GM23338 (cell line): ENCODE measurements around the gene WWC1. TPM values are rescaled to one million over a fixed set of nuclear protein-coding genes. Genes with fewer than 3 reads are reported as not detected.

Experiments
- ATAC-seq: fragments of 200-7000 bp; cut with Tn5 transposase; 3 replicates; pipeline ENCODE4 v1.9.1; 2020
- DNase-seq: peaks from one replicate; pipeline ENCODE4 v3.0.0-alpha.2; 2015; ENCODE audit warnings: low spot score
- H2AFZ ChIP-seq: fragments of 200-600 bp; sonication (generic); 2 replicates; pipeline ENCODE4 v1.8.0; 2016; ENCODE audit warnings: antibody characterized with exemption, mild to moderate bottlenecking, moderate library complexity
- H3F3A ChIP-seq: fragments of 200-600 bp; sonication (generic); replicated peaks from 2 replicates; pipeline ENCODE4 v1.8.0; 2017; ENCODE audit warnings: antibody characterized with exemption, mixed run types, low read depth
- H3K27ac ChIP-seq: fragments of 200-600 bp; sonication (generic); 2 replicates; pipeline ENCODE4 v1.6.1; 2016; ENCODE audit warnings: low read depth
- H3K27me3 ChIP-seq: fragments of 200-600 bp; sonication (generic); 2 replicates; pipeline ENCODE4 v1.8.0; 2016; ENCODE audit warnings: mild to moderate bottlenecking, mixed run types, moderate library complexity; ENCODE audit not compliant: insufficient read depth
- H3K36me3 ChIP-seq: fragments of 200-600 bp; sonication (generic); 2 replicates; pipeline ENCODE4 v1.8.0; 2016; ENCODE audit warnings: mild to moderate bottlenecking; ENCODE audit not compliant: insufficient read depth
- H3K4me1 ChIP-seq: fragments of 200-600 bp; sonication (generic); 2 replicates; pipeline ENCODE4 v1.8.0; 2016; ENCODE audit warnings: mild to moderate bottlenecking, moderate library complexity; ENCODE audit not compliant: insufficient read depth
- H3K4me2 ChIP-seq: fragments of 200-600 bp; sonication (generic); 2 replicates; pipeline ENCODE4 v1.7.1; 2017; ENCODE audit warnings: mixed run types
- H3K4me3 ChIP-seq: fragments of 200-600 bp; sonication (generic); 2 replicates; pipeline ENCODE4 v1.6.1; 2016; ENCODE audit warnings: mixed run types
- H3K79me2 ChIP-seq: fragments of 200-600 bp; sonication (generic); replicated peaks from 2 replicates; pipeline ENCODE4 v1.8.0; 2017; ENCODE audit warnings: mild to moderate bottlenecking; ENCODE audit not compliant: insufficient read depth
- H3K9me2 ChIP-seq: fragments of 200-600 bp; sonication (generic); 2 replicates; pipeline ENCODE4 v1.8.0; 2017; ENCODE audit not compliant: insufficient read depth
- H4K20me1 ChIP-seq: fragments of 200-600 bp; sonication (generic); replicated peaks from 2 replicates; pipeline ENCODE4 v1.8.0; 2017; ENCODE audit warnings: mild to moderate bottlenecking; ENCODE audit not compliant: insufficient read depth
- H3K27ac Mint-ChIP-seq: 2 replicates; pipeline ENCODE4 v1.8.0; 2020; ENCODE audit warnings: inconsistent platforms, mild to moderate bottlenecking, moderate library complexity, mixed read lengths
- H3K27me3 Mint-ChIP-seq: 3 replicates; pipeline ENCODE4 v1.8.0; 2022; ENCODE audit warnings: low read depth, mild to moderate bottlenecking, moderate library complexity, mixed read lengths, inconsistent platforms; ENCODE audit not compliant: insufficient read depth, poor library complexity
- H3K36me3 Mint-ChIP-seq: 3 replicates; pipeline ENCODE4 v1.8.0; 2021; ENCODE audit warnings: low read depth, mild to moderate bottlenecking, inconsistent platforms, moderate library complexity, mixed read lengths
- H3K4me1 Mint-ChIP-seq: 3 replicates; pipeline ENCODE4 v1.8.0; 2020; ENCODE audit warnings: mild to moderate bottlenecking, inconsistent platforms, mixed read lengths
- H3K4me3 Mint-ChIP-seq: 3 replicates; pipeline ENCODE4 v1.8.0; 2021; ENCODE audit warnings: moderate library complexity, mild to moderate bottlenecking, inconsistent platforms, mixed read lengths
- H3K9me3 Mint-ChIP-seq: 3 replicates; pipeline ENCODE4 v1.8.0; 2020; ENCODE audit warnings: moderate library complexity, mild to moderate bottlenecking, inconsistent platforms, mixed read lengths
- EZH2phosphoT487 ChIP-seq: fragments of 200-600 bp; sonication (generic); IDR thresholded peaks from one replicate; pipeline ENCODE4 v1.8.1; 2018; ENCODE audit warnings: antibody characterized with exemption; ENCODE audit not compliant: unreplicated experiment
- JUNB ChIP-seq: IDR thresholded peaks from one replicate; pipeline ENCODE4 v1.6.1; 2016; ENCODE audit warnings: antibody characterized with exemption; ENCODE audit not compliant: unreplicated experiment
- NANOG ChIP-seq: IDR thresholded peaks from 2 replicates; pipeline ENCODE4 v1.6.1; 2016; ENCODE audit warnings: antibody characterized with exemption, borderline replicate concordance
- STAT1 ChIP-seq: IDR thresholded peaks from one replicate; pipeline ENCODE4 v1.6.1; 2016; ENCODE audit warnings: antibody characterized with exemption; ENCODE audit not compliant: unreplicated experiment
- ZNF114 ChIP-seq: fragments of 250-450 bp; sonication (Bioruptor Pico); IDR thresholded peaks from 2 replicates; pipeline ENCODE4 v1.5.0; 2020; ENCODE audit warnings: mild to moderate bottlenecking, moderate library complexity
- ZNF331 ChIP-seq: fragments of 250-450 bp; sonication (Bioruptor Pico); IDR thresholded peaks from 2 replicates; pipeline ENCODE4 v1.5.0; 2020; ENCODE audit warnings: low read depth, mild to moderate bottlenecking, moderate library complexity
- polyA plus RNA-seq: library from polyadenylated mRNA; unstranded; fragments of >200 nt; fragmentation: Nextera tagmentation; extraction: Ambion mirVana; gene quantifications from 2 replicates; pipeline ENCODE4 v1.2.1, GENCODE V29; 2016
- total RNA-seq: library from RNA; depleted of rRNA; stranded (reverse); fragments of >200 nt; shearing (Covaris generic); gene quantifications from 2 replicates; pipeline ENCODE4 v1.2.3, GENCODE V29; 2014
- TF ChIP-seq, protein P1 (sequence below): IDR thresholded peaks from 2 replicates; pipeline ENCODE4 v1.6.1; 2016; ENCODE audit warnings: antibody characterized with exemption

Gene WWC1
- total and polyA plus RNA-seq, 2 experiments from 2014 or later: 25.4 to 27.8 TPM

- Histone ChIP-seq H3K27me3 (peaks cover 10% of the 10 kb centered on the region), H3F3A (no peaks in the 10 kb centered on the region), H3K9me2 (peaks cover 8% of the 10 kb centered on the region; the same call in 1 of the 2 replicates), H3K79me2 (peaks cover 61% of the 10 kb centered on the region), H2AFZ (no peak overlapping the region), H3K4me1 (peaks cover 27% of the 10 kb centered on the region), H3K27ac (no peak overlapping the region), H3K36me3 (no peaks in the 10 kb centered on the region), H3K4me3 (no peak overlapping the region), H3K4me2 (no peak overlapping the region), H4K20me1 (peaks cover 49% of the 10 kb centered on the region)
- Mint-ChIP-seq H3K4me3 (no peak overlapping the region), H3K9me3 (no peaks in the 10 kb centered on the region), H3K36me3 (no peaks in the 10 kb centered on the region; the same call in 2 of the 3 replicates), H3K27me3 (peaks cover 19% of the 10 kb centered on the region), H3K27ac (no peak overlapping the region), H3K4me1 (peaks cover 34% of the 10 kb centered on the region)
- TF ChIP-seq ZNF114 (CRISPR knock-in tag) (no peak), NANOG (no peak), EZH2phosphoT487 (no peak), JUNB (no peak)
- TF ChIP-seq, protein P1, sequence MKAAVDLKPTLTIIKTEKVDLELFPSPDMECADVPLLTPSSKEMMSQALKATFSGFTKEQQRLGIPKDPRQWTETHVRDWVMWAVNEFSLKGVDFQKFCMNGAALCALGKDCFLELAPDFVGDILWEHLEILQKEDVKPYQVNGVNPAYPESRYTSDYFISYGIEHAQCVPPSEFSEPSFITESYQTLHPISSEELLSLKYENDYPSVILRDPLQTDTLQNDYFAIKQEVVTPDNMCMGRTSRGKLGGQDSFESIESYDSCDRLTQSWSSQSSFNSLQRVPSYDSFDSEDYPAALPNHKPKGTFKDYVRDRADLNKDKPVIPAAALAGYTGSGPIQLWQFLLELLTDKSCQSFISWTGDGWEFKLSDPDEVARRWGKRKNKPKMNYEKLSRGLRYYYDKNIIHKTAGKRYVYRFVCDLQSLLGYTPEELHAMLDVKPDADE: no peak
- ATAC-seq (no peak), DNase-seq (no peak)
Measured at GRCh38 chr5:168305281-168305680, 13.8 kb downstream of the WWC1 start.

- H3K27me3 ChIP-seq: peaks cover 10% of the 10 kb centered on the region
- peaks cover 44% of the 10 kb centered on the region for H4K20me1 ChIP-seq
- Mint-ChIP-seq H3K4me1 (peaks cover 21% of the 10 kb centered on the region), H3K4me3 (no peak overlapping the region), H3K27me3 (peaks cover 18% of the 10 kb centered on the region), H3K9me3 (no peaks in the 10 kb centered on the region), H3K36me3 (no peaks in the 10 kb centered on the region; the same call in 2 of the 3 replicates), H3K27ac (no peak overlapping the region)
- H3K27ac ChIP-seq: no peak overlapping the region
- DNase-seq (no peak), ATAC-seq (no peak)
- H3K9me2 ChIP-seq: peaks cover 8% of the 10 kb centered on the region; the same call in 1 of the 2 replicates
- no peaks in the 10 kb centered on the region for H3K36me3 ChIP-seq
- H3K79me2 ChIP-seq: peaks cover 56% of the 10 kb centered on the region
- H3K4me3 ChIP-seq: no peak overlapping the region
- H2AFZ ChIP-seq: no peak overlapping the region
- TF ChIP-seq, protein P1: no peak
- TF ChIP-seq ZNF331 (no peak), EZH2phosphoT487 (no peak), ZNF114 (CRISPR knock-in tag) (no peak), STAT1 (no peak)
- H3K4me1 ChIP-seq: peaks cover 9% of the 10 kb centered on the region
- H3K4me2 ChIP-seq: no peak overlapping the region
- H3F3A ChIP-seq: no peaks in the 10 kb centered on the region
Measured at GRCh38 chr5:168307022-168307421, 15.6 kb downstream of the WWC1 start.

DNA sequence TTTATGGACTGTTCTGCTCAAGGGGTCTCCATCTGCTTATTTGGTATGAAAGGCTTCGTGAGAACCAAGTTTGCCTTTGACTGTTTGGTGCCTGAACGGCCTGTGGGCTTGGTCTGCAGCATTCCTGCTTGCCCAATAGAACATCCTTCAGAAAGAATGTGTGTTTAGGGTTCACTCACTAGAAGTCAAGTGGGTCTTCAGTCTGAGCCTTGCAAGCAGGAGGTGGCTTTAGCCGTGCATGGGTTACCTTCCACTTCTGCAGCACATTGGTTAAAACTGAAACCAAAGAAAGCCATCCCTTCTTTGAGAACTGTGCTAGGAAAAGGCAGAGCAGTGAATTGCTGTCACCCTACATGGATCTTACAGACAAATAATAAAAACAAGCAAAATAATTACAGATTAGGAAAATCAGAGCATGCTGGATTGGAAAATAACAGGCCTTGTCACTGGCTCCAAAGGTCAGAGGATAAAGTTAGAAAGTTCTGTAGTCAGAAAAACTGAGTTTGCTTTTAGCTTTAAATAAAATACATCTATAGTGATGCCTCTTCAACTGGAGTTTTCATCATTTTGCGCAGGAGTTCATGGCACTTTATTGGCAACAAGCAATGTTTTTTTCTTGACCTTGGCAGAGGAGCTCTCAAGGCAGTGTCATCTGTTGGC lies 16.6 kb downstream of the WWC1 start:
- no peak overlapping the region for H3K4me3 ChIP-seq
- H3K27ac Mint-ChIP-seq: no peak overlapping the region
- peaks cover 10% of the 10 kb centered on the region for H3K27me3 ChIP-seq
- no peak for ATAC-seq
- no peaks in the 10 kb centered on the region for H3F3A ChIP-seq
- peaks cover 49% of the 10 kb centered on the region for H4K20me1 ChIP-seq
- H3K9me3 Mint-ChIP-seq: no peaks in the 10 kb centered on the region
- H3K27me3 Mint-ChIP-seq: peaks cover 18% of the 10 kb centered on the region
- no peaks in the 10 kb centered on the region; the same call in 2 of the 3 replicates for H3K36me3 Mint-ChIP-seq
- DNase-seq: no peak
- no peak overlapping the region for H3K27ac ChIP-seq
- peaks cover 2% of the 10 kb centered on the region; the same call in 1 of the 2 replicates for H3K4me1 ChIP-seq
- H3K4me3 Mint-ChIP-seq: no peak overlapping the region
- H2AFZ ChIP-seq: no peak overlapping the region
- H3K36me3 ChIP-seq: no peaks in the 10 kb centered on the region
- H3K4me2 ChIP-seq: no peak overlapping the region
- peaks cover 46% of the 10 kb centered on the region for H3K79me2 ChIP-seq
- H3K9me2 ChIP-seq: 0 out of 2 replicates have a peak, but pooled peaks cover 8% of the 10 kb centered on the region
- H3K4me1 Mint-ChIP-seq: peaks cover 12% of the 10 kb centered on the region
